ENCODE measurements around the gene EXOC4.

- TF ChIP-seq BCLAF1 (IDR thresholded peaks at IDR 0.05) (no peak), ATF5 (CRISPR knock-in tag; IDR thresholded peaks at IDR 0.05; ENCODE audit: low read depth) (no peak), CTCF (CRISPR knock-in tag; IDR thresholded peaks at IDR 0.05) (peak; percentile 56), ESRRA (CRISPR knock-in tag; IDR thresholded peaks at IDR 0.05; ENCODE audit: low read depth) (no peak), POLR2A (IDR thresholded peaks at IDR 0.05; ENCODE audit: insufficient read depth in 1 of 2, low read depth in 2 of 2, low read length in 2 of 2) (no peak), SKI (IDR thresholded peaks at IDR 0.05; ENCODE audit: partially characterized antibody) (no peak), MYNN (CRISPR knock-in tag; IDR thresholded peaks at IDR 0.05; ENCODE audit: low read depth) (no peak), ZNF333 (CRISPR knock-in tag; IDR thresholded peaks at IDR 0.05; ENCODE audit: borderline replicate concordance) (no peak), ZBTB34 (CRISPR knock-in tag; IDR thresholded peaks at IDR 0.05) (no peak), ZNF746 (CRISPR knock-in tag; IDR thresholded peaks at IDR 0.05) (no peak), IKZF4 (CRISPR knock-in tag; IDR thresholded peaks at IDR 0.05; ENCODE audit: borderline replicate concordance, low read depth, not compliant biosample characterization) (no peak), MAX (IDR thresholded peaks at IDR 0.05) (no peak), RNF219 (CRISPR knock-in tag; IDR thresholded peaks at IDR 0.05) (no peak)
These were observed 22.2 kb upstream of the EXOC4 start for GRCh38 chr7:133230591-133231194.

Measured in HepG2 (cell line).